Muscle layer of duodenum (tissue), 2 donors: ENCODE data around the gene SEC16B.
A peak's percentile ranks its signal among the peaks of the same experiment; 100 is the strongest.

Experiments
- H3K27ac ChIP-seq: one replicate; pipeline ENCODE4 v1.7.0; 2013; ENCODE audit warnings: mild to moderate bottlenecking, low read length
- H3K27me3 ChIP-seq: one replicate; pipeline ENCODE4 v1.7.0; 2013; ENCODE audit warnings: low read depth, mild to moderate bottlenecking, control low read depth, low read length
- H3K36me3 ChIP-seq, 2 donors: one replicate each; pipeline ENCODE4 v1.7.0; 2013; ENCODE audit warnings: low read length in 2 of 2, control low read depth in 1 of 2, mild to moderate bottlenecking in 1 of 2; ENCODE audit not compliant: insufficient read depth in 2 of 2, control insufficient read depth in 1 of 2
- H3K4me1 ChIP-seq, 2 donors: one replicate each; pipeline ENCODE4 v1.7.0; 2013; ENCODE audit warnings: low read length in 2 of 2, mild to moderate bottlenecking in 2 of 2, control low read depth in 1 of 2, moderate library complexity in 1 of 2; ENCODE audit not compliant: insufficient read depth in 2 of 2, control insufficient read depth in 1 of 2
- H3K4me3 ChIP-seq, 2 donors: one replicate each; pipeline ENCODE4 v1.7.0; 2013; ENCODE audit warnings: low read length in 2 of 2, low read depth in 1 of 2, mild to moderate bottlenecking in 1 of 2
- H3K9me3 ChIP-seq, 2 donors: one replicate each; pipeline ENCODE4 v1.7.0; 2013; ENCODE audit warnings: low read length in 2 of 2, control low read depth in 1 of 2, mild to moderate bottlenecking in 1 of 2; ENCODE audit not compliant: control insufficient read depth in 1 of 2
- donor health status: healthy.

SEC16B gene, protein sequence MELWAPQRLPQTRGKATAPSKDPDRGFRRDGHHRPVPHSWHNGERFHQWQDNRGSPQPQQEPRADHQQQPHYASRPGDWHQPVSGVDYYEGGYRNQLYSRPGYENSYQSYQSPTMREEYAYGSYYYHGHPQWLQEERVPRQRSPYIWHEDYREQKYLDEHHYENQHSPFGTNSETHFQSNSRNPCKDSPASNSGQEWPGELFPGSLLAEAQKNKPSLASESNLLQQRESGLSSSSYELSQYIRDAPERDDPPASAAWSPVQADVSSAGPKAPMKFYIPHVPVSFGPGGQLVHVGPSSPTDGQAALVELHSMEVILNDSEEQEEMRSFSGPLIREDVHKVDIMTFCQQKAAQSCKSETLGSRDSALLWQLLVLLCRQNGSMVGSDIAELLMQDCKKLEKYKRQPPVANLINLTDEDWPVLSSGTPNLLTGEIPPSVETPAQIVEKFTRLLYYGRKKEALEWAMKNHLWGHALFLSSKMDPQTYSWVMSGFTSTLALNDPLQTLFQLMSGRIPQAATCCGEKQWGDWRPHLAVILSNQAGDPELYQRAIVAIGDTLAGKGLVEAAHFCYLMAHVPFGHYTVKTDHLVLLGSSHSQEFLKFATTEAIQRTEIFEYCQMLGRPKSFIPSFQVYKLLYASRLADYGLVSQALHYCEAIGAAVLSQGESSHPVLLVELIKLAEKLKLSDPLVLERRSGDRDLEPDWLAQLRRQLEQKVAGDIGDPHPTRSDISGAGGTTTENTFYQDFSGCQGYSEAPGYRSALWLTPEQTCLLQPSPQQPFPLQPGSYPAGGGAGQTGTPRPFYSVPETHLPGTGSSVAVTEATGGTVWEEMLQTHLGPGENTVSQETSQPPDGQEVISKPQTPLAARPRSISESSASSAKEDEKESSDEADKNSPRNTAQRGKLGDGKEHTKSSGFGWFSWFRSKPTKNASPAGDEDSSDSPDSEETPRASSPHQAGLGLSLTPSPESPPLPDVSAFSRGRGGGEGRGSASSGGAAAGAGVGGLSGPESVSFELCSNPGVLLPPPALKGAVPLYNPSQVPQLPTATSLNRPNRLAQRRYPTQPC

GRCh38 chr1:177969825-177970371, at the start of gene SEC16B:
SEC16B (minus strand) TSS chr1:177970058; CDS start chr1:177967981, 2,077 bp downstream.
- peak within 1 kb of the TSS; percentile 74 for H3K27ac ChIP-seq
- H3K36me3 ChIP-seq: peaks cover 11 to 16% of the 10 kb centered on the region in 2 donors
- peak within 1 kb of the TSS in 1 of 2 donors; percentile 33 for H3K4me3 ChIP-seq
- H3K27me3 ChIP-seq: no peaks in the 10 kb centered on the region
- no peaks in the 10 kb centered on the region for H3K4me1 ChIP-seq
- H3K9me3 ChIP-seq: no peaks in the 10 kb centered on the region

- Histone ChIP-seq H3K27ac (no peak overlapping the region), H3K36me3 (peaks cover 8 to 56% of the 10 kb centered on the region in 2 donors), H3K9me3 (peaks cover 3 to 7% of the 10 kb centered on the region in 2 donors), H3K4me1 (no peaks in the 10 kb centered on the region), H3K27me3 (no peaks in the 10 kb centered on the region), H3K4me3 (no peak overlapping the region)
Measured at GRCh38 chr1:178019622-178020021, 49.8 kb upstream of the SEC16B start.

GRCh38 chr1:178019208-178019607, 49.4 kb upstream of the SEC16B start:
- H3K36me3 ChIP-seq: peaks cover 8 to 52% of the 10 kb centered on the region in 2 donors
- no peak overlapping the region for H3K4me3 ChIP-seq
- H3K9me3 ChIP-seq: peaks cover 3 to 7% of the 10 kb centered on the region in 2 donors
- H3K27ac ChIP-seq: no peak overlapping the region
- no peaks in the 10 kb centered on the region for H3K27me3 ChIP-seq
- H3K4me1 ChIP-seq: no peaks in the 10 kb centered on the region

DNA sequence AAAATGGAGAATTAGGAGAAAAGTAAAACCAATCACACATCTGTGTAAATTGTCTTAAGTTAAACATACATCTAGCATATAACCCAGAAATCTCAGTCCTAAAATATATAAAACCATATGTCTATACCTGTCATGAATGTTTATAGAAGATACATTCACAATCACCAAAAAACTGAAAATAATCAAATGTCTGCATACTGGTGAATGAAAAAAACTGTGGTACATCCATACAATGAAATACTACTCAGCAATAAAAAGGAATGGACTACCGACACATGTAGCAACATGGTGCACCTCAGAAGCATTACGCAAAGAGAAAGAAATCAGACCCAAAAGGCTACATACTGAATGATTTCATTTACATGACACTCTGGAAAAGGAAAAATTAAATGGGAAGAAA, 47.7 kb upstream of the SEC16B start:
- H3K36me3 ChIP-seq: peaks cover 8 to 45% of the 10 kb centered on the region in 2 donors

DNA sequence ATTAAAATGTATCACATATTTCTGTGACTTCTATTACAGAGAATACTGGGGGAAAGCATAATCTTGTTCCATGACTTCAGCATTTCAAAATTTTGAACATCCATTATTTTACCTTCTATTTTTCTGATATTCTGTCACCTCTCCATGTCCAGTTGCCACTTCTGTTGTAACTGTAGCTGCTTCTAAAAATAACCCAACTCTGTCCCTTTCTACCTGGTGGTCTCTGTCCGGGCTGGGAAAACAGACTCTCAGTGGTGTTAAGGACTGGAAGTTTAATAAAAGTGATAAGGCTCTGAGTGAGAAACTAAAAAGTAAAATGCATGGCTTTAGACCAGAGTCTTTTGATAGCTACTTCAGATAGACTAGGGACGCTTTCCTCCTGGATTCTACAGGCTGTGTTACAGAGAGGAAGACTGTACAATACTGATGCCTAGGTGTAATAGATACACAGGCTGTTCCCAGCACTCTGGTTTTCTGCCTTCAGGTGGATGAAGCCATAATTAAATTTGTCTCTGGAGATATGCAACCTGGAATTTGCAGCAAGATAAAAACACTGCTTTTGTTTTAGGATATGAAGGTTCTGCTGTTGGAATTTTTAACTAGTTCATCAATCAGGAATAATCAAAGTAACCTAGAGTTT, 42.1 kb upstream of the SEC16B start:
- H3K4me1 ChIP-seq: no peaks in the 10 kb centered on the region
- no peak overlapping the region for H3K4me3 ChIP-seq
- H3K27me3 ChIP-seq: no peaks in the 10 kb centered on the region
- no peaks in the 10 kb centered on the region for H3K9me3 ChIP-seq
- no peak overlapping the region for H3K27ac ChIP-seq
- H3K36me3 ChIP-seq: peaks cover 2 to 15% of the 10 kb centered on the region in 2 donors

More for the DNA sequence above, 47.7 kb upstream of the SEC16B start:
- Histone ChIP-seq H3K27me3 (no peaks in the 10 kb centered on the region), H3K27ac (no peak overlapping the region), H3K9me3 (peaks cover 3 to 7% of the 10 kb centered on the region in 2 donors), H3K4me3 (no peak overlapping the region), H3K4me1 (no peaks in the 10 kb centered on the region)

DNA sequence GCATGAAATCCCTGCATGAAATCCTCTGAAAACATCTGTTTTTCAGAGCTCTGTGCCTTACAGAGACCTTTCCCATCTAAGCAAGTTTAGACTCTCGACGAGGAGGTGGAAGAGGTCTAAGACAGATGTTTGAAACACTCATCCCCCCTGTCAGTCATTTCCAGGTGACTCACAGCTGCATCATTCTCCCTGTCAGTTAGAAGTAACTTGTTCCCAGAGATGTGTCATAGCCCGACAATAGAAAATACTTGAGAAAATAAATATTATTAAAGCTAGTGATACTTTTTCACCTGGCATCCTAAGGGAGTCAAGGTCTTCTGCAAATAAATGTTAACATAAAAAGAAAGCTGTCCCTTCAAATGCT, 41.6 kb upstream of the SEC16B start:
- peaks cover 0 to under 1% of the 10 kb centered on the region in 2 donors for H3K9me3 ChIP-seq
- H3K27ac ChIP-seq: no peak overlapping the region
- H3K27me3 ChIP-seq: no peaks in the 10 kb centered on the region
- peaks cover 0 to 13% of the 10 kb centered on the region in 2 donors for H3K36me3 ChIP-seq
- H3K4me3 ChIP-seq: no peak overlapping the region
- H3K4me1 ChIP-seq: no peaks in the 10 kb centered on the region

GRCh38 chr1:178010674-178011464, 41.0 kb upstream of the SEC16B start:
- Histone ChIP-seq H3K27ac (no peak overlapping the region), H3K27me3 (no peaks in the 10 kb centered on the region), H3K4me1 (no peaks in the 10 kb centered on the region), H3K4me3 (no peak overlapping the region), H3K9me3 (peaks cover 0 to 3% of the 10 kb centered on the region in 2 donors), H3K36me3 (peaks cover 0 to 11% of the 10 kb centered on the region in 2 donors)

DNA sequence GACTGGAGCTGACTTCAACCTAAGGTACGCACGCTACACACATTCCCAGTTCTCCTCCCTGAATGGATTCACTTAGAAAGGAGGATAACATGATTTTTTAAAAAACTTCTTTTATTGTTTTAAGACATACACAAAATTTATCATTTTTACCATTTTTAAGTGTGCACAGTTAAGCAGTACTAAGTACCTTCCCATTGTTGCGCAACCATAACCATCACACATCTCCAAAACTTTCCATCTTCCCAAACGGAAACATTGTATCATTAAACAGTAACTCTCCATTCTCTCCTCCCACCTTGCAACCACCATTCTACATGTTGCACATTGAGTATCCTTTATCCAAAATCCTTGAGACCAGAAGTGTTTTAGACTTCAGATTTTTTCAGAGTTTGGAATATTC, 36.2 kb upstream of the SEC16B start:
- Histone ChIP-seq H3K9me3 (peaks cover 0 to 3% of the 10 kb centered on the region in 2 donors), H3K36me3 (peaks cover 0 to 11% of the 10 kb centered on the region in 2 donors), H3K4me1 (no peaks in the 10 kb centered on the region), H3K4me3 (no peak overlapping the region), H3K27ac (no peak overlapping the region), H3K27me3 (no peaks in the 10 kb centered on the region)

DNA sequence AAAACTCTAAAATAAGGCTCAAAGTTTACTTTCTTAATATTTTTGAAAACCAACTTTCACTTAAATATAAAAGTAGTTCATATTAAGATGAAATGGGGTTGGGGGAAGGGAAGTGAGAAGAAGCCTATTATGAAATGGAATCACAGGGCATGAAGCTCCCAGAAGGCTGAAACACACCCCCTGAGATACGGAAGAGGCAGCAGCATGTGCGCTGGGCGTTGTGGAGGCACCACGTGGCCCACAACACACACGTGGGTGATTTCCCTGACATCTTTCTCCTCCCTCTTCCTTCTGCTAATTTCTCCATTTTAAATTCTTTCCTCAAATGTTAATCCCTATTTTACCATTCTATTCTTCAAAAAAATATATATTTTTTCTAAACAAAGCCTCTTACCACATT, 35.6 kb upstream of the SEC16B start:
- no peak overlapping the region for H3K4me3 ChIP-seq
- H3K27ac ChIP-seq: no peak overlapping the region
- H3K36me3 ChIP-seq: peaks cover 0 to 11% of the 10 kb centered on the region in 2 donors
- no peaks in the 10 kb centered on the region for H3K4me1 ChIP-seq
- H3K27me3 ChIP-seq: no peaks in the 10 kb centered on the region
- H3K9me3 ChIP-seq: peaks cover 0 to 3% of the 10 kb centered on the region in 2 donors

- Histone ChIP-seq H3K4me3 (no peak overlapping the region), H3K27ac (no peak overlapping the region), H3K4me1 (no peaks in the 10 kb centered on the region), H3K27me3 (no peaks in the 10 kb centered on the region), H3K9me3 (peaks cover 0 to 3% of the 10 kb centered on the region in 2 donors), H3K36me3 (peaks cover 0 to 11% of the 10 kb centered on the region in 2 donors)
Measured at GRCh38 chr1:178004926-178005391, 35.1 kb upstream of the SEC16B start.
